Gastroesophageal sphincter (tissue), 3 donors: ENCODE results near the gene GLI3.

Experiments
- POLR2AphosphoS5 ChIP-seq: sonication (generic); formaldehyde crosslinking; IDR thresholded peaks from one replicate; pipeline ENCODE4 v1.6.1; 2017; ENCODE audit warnings: antibody characterized with exemption
- TF ChIP-seq, protein P1 (sequence below), 4 experiments: fragments of 200-600 bp in 2 of 4; fragments of 450-650 bp in 2 of 4; sonication (generic) in 1 of 4; IDR thresholded peaks; one replicate each; pipeline ENCODE4 v1.5.1; 2017 to 2019; ENCODE audit warnings: antibody characterized with exemption in 4 of 4, mild to moderate bottlenecking in 2 of 4, moderate library complexity in 2 of 4

DNA sequence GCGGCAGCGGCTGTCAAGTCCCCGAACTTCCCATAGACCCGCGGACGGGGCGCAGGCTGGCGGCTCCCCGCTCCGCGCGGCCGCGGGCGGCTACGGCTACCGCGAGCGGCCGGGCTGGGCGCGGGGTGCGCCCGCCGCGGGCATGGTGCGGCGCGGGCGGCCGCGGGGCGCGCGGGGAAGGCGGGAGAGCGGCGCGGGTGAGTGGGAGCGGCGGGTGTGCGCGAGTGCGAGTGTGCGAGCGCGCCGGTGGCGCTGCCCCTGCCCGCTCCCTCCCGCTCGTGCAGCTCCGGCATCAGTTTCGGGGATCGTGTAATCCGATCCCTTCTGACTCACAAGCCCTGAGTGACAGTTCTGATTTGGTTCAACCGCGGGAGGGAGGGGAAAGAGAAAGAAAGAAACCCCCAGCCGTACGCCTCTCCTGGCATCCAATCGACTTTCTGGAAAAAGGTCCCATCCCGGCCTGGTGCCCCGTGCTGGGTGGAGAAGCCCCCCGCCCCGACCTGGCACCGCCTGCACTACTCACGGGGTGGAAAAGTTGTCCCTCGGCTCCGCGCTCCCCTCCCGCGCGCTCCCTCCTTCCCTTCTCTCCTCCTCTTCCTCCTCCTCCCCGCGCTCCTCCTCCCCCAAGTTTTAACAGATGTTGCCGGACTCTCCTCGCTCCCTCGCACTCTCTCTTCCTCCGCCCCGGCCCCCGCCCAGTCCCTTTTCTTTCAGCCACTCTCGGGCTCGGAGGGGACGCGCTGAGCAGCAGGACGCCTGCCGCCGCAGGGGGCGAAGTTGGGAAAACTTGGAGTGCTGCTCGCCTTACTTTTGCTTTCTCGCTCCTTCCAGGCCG, at the start of gene GLI3:
- TF ChIP-seq, protein P1, sequence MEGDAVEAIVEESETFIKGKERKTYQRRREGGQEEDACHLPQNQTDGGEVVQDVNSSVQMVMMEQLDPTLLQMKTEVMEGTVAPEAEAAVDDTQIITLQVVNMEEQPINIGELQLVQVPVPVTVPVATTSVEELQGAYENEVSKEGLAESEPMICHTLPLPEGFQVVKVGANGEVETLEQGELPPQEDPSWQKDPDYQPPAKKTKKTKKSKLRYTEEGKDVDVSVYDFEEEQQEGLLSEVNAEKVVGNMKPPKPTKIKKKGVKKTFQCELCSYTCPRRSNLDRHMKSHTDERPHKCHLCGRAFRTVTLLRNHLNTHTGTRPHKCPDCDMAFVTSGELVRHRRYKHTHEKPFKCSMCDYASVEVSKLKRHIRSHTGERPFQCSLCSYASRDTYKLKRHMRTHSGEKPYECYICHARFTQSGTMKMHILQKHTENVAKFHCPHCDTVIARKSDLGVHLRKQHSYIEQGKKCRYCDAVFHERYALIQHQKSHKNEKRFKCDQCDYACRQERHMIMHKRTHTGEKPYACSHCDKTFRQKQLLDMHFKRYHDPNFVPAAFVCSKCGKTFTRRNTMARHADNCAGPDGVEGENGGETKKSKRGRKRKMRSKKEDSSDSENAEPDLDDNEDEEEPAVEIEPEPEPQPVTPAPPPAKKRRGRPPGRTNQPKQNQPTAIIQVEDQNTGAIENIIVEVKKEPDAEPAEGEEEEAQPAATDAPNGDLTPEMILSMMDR (IDR thresholded peaks at IDR 0.05): peak in 3 of 4 experiments; percentile 47 to 63 (median 50)
- TF ChIP-seq POLR2AphosphoS5: peak; percentile 73
